Measurements from ENCODE around the gene MCM3AP.
A peak's percentile ranks its signal among the peaks of the same experiment; 100 is the strongest.
"Not testable (repeated sequence)": the region's sequence is repeated elsewhere in the genome, so short reads cannot be mapped to it uniquely, and the experiment has no call there.

MCM3AP gene

GRCh38 chr21:46310260-46310659 is 24.8 kb upstream of the MCM3AP start:
- not testable (repeated sequence) for DNase-seq

- no peak for DNase-seq
Observed at GRCh38 chr21:46308431-46308830, 23.0 kb upstream of the MCM3AP start.

GRCh38 chr21:46307625-46308024 is 22.2 kb upstream of the MCM3AP start:
- DNase-seq, result no peak

GRCh38 chr21:46304955-46305354 is 19.5 kb upstream of the MCM3AP start:
- no peak for DNase-seq

- no peak for DNase-seq
Observed at GRCh38 chr21:46304437-46304836, 19.0 kb upstream of the MCM3AP start.

GRCh38 chr21:46301759-46302158 is 16.3 kb upstream of the MCM3AP start:
- DNase-seq, result no peak

- no peak for DNase-seq
Observed at GRCh38 chr21:46299167-46299566, 13.8 kb upstream of the MCM3AP start.

- no peak for DNase-seq
Observed at GRCh38 chr21:46297338-46298271, 12.2 kb upstream of the MCM3AP start.

- peak; percentile 87 for DNase-seq
Observed at GRCh38 chr21:46295996-46296752, 10.8 kb upstream of the MCM3AP start.

GRCh38 chr21:46295177-46295770 is 9.9 kb upstream of the MCM3AP start:
- no peak for DNase-seq

GRCh38 chr21:46294647-46295176 is 9.3 kb upstream of the MCM3AP start:
- DNase-seq, result no peak

GRCh38 chr21:46291561-46291960 is 6.2 kb upstream of the MCM3AP start:
- no peak for DNase-seq

GRCh38 chr21:46289655-46290179 is 4.3 kb upstream of the MCM3AP start:
- no peak for DNase-seq

- DNase-seq, result no peak
Observed at GRCh38 chr21:46287541-46287940, 2.1 kb upstream of the MCM3AP start.

- no peak for DNase-seq
Observed at GRCh38 chr21:46286648-46287002, 1.2 kb upstream of the MCM3AP start.

GRCh38 chr21:46285761-46286647 is 593 bp upstream of the MCM3AP start, which contains the start of gene YBEY:
YBEY (plus strand) TSS chr21:46286342; CDS start chr21:46286914, 572 bp downstream.
- peak; percentile 81 for DNase-seq

GRCh38 chr21:46284733-46285132 is 678 bp downstream of the MCM3AP start:
- no peak for DNase-seq

- peak; percentile 74 for DNase-seq
Observed at GRCh38 chr21:46284077-46284644, 1.2 kb downstream of the MCM3AP start.

- DNase-seq, result no peak
Observed at GRCh38 chr21:46274797-46275390, 10.5 kb downstream of the MCM3AP start.

GRCh38 chr21:46273341-46273740 is 12.1 kb downstream of the MCM3AP start:
- no peak for DNase-seq

GRCh38 chr21:46269466-46269865 is 15.9 kb downstream of the MCM3AP start:
- no peak for DNase-seq

All from NCI-H2029 (cell line).